ENCODE results near the gene GNRHR.
A peak's percentile ranks its signal among the peaks of the same experiment; 100 is the strongest.
"Not testable (repeated sequence)": the region's sequence is repeated elsewhere in the genome, so short reads cannot be mapped to it uniquely, and the experiment has no call there.

Gene GNRHR

DNA sequence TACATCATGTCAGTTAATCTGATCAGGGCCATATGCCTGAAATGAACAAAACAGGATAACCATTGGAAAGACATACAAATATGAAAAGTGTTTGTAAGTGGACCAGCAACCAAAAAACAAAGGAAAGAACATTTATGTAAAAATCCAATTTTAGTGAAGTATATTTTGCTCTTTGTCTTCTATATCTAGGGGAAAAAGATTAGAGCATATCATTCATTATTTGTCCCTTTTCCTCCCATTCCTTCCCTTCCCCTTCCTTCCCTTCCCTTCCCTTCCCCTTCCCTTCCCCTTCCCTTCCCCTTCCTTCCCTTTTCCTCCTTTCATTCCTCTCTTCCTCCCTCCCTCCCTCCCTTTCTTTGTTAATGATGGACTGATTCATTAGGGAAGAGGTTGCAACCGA is 1.8 kb upstream of the GNRHR start:
- no peak for FAIRE-seq
- no peak for DNase-seq (ENCODE audit: insufficient read length)
- TF ChIP-seq POLR2AphosphoS5 (IDR thresholded peaks at IDR 0.05; ENCODE audit: low read depth, low read length) (no peak), POLR2A (IDR thresholded peaks at IDR 0.05; ENCODE audit: low read depth, low read length) (no peak), TAF1 (IDR thresholded peaks at IDR 0.05; ENCODE audit: borderline replicate concordance, low read depth, low read length) (no peak)

DNA sequence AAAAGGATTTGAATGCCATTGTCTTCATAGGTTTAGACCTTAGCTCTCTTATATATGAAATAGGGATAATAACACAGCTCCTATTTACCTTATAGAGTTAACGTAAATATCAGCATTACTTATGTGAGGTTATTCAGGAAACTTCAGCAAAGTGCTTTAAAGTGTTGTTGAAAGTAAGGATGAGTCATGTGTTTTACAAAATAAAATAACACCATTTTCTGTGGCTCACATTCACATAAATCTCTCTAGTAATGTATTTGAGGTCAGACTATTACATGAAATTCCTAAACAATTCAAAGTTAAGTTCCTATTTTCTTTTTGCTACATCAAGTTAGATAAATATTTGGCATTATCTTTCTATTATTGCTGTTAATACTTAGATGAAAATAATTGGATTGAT is 2.9 kb downstream of the GNRHR start:
- DNase-seq (ENCODE audit: insufficient read length) = no peak
- TF ChIP-seq POLR2AphosphoS5 (IDR thresholded peaks at IDR 0.05; ENCODE audit: low read depth, low read length) = no peak
- TF ChIP-seq TAF1 (IDR thresholded peaks at IDR 0.05; ENCODE audit: borderline replicate concordance, low read depth, low read length) = no peak
- FAIRE-seq = no peak

- FAIRE-seq = no peak
- TF ChIP-seq POLR2A (IDR thresholded peaks at IDR 0.05; ENCODE audit: low read depth, low read length) = no peak
- no peak for TF ChIP-seq POLR2AphosphoS5 (IDR thresholded peaks at IDR 0.05; ENCODE audit: low read depth, low read length)
- TF ChIP-seq TAF1 (IDR thresholded peaks at IDR 0.05; ENCODE audit: borderline replicate concordance, low read depth, low read length) = no peak
- no peak for DNase-seq (ENCODE audit: insufficient read length)
These were observed 3.5 kb downstream of the GNRHR start for GRCh38 chr4:67750691-67751090.

- TF ChIP-seq TAF1 (IDR thresholded peaks at IDR 0.05; ENCODE audit: borderline replicate concordance, low read depth, low read length) (no peak), POLR2A (IDR thresholded peaks at IDR 0.05; ENCODE audit: low read depth, low read length) (no peak), POLR2AphosphoS5 (IDR thresholded peaks at IDR 0.05; ENCODE audit: low read depth, low read length) (no peak)
- no peak for FAIRE-seq
- DNase-seq (ENCODE audit: insufficient read length) = no peak
These were observed 4.9 kb downstream of the GNRHR start for GRCh38 chr4:67749286-67749685.

- no peak for TF ChIP-seq TAF1 (IDR thresholded peaks at IDR 0.05; ENCODE audit: borderline replicate concordance, low read depth, low read length)
- no peak for TF ChIP-seq POLR2A (IDR thresholded peaks at IDR 0.05; ENCODE audit: low read depth, low read length)
- no peak for TF ChIP-seq POLR2AphosphoS5 (IDR thresholded peaks at IDR 0.05; ENCODE audit: low read depth, low read length)
- FAIRE-seq (peak; percentile 84), DNase-seq (ENCODE audit: insufficient read length) (no peak)
These were observed 7.2 kb downstream of the GNRHR start for GRCh38 chr4:67746797-67747495.

- TF ChIP-seq TAF1 (IDR thresholded peaks at IDR 0.05; ENCODE audit: borderline replicate concordance, low read depth, low read length) = no peak
- TF ChIP-seq POLR2AphosphoS5 (IDR thresholded peaks at IDR 0.05; ENCODE audit: low read depth, low read length) = no peak
- TF ChIP-seq POLR2A (IDR thresholded peaks at IDR 0.05; ENCODE audit: low read depth, low read length) = no peak
- no peak for FAIRE-seq
- no peak for DNase-seq (ENCODE audit: insufficient read length)
These were observed 9.5 kb downstream of the GNRHR start for GRCh38 chr4:67744561-67745283.

DNA sequence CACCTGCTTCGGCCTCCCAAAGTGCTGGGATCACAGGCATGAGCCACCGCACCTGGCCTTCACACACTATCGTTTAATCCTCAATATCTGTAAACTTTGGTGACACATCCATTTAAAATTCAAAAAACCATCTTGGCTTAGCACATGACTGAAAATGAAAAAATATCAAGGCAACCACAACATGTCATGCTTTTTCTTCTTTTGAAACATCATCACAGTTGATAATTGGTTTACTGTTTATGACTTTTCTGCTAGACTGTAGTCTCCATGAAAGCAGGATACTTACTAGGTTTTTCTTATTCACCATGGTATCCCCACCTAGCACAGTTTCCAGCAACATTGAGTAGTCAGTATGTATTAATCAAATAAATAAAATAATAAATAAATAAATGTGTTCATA is 11.0 kb downstream of the GNRHR start:
- TF ChIP-seq POLR2A (IDR thresholded peaks at IDR 0.05; ENCODE audit: low read depth, low read length) (no peak), POLR2AphosphoS5 (IDR thresholded peaks at IDR 0.05; ENCODE audit: low read depth, low read length) (no peak), TAF1 (IDR thresholded peaks at IDR 0.05; ENCODE audit: borderline replicate concordance, low read depth, low read length) (no peak)
- FAIRE-seq (no peak), DNase-seq (ENCODE audit: insufficient read length) (no peak)

GRCh38 chr4:67736262-67736661 is 17.9 kb downstream of the GNRHR start:
- no peak for FAIRE-seq
- no peak for TF ChIP-seq POLR2A (IDR thresholded peaks at IDR 0.05; ENCODE audit: low read depth, low read length)
- no peak for TF ChIP-seq POLR2AphosphoS5 (IDR thresholded peaks at IDR 0.05; ENCODE audit: low read depth, low read length)
- TF ChIP-seq TAF1 (IDR thresholded peaks at IDR 0.05; ENCODE audit: borderline replicate concordance, low read depth, low read length) = no peak
- no peak for DNase-seq (ENCODE audit: insufficient read length)

GRCh38 chr4:67735325-67735724 is 18.9 kb downstream of the GNRHR start:
- DNase-seq (ENCODE audit: insufficient read length) (no peak), FAIRE-seq (no peak)
- TF ChIP-seq TAF1 (IDR thresholded peaks at IDR 0.05; ENCODE audit: borderline replicate concordance, low read depth, low read length) (no peak), POLR2A (IDR thresholded peaks at IDR 0.05; ENCODE audit: low read depth, low read length) (no peak), POLR2AphosphoS5 (IDR thresholded peaks at IDR 0.05; ENCODE audit: low read depth, low read length) (no peak)

DNA sequence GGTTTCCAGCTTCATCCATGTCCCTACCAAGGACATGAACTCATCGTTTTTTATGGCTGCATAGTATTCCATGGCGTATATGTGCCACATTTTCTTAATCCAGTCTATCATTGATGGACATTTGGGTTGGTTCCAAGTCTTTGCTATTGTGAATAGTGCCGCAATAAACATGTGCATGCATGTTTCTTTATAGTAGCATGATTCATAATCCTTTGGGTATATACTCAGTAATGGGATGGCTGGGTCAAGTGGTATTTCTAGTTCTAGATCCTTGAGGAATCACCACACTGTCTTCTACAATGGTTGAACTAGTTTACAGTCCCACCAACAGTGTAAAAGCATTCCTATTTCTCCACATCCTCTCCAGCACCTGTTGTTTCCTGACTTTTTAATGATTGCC is 23.7 kb downstream of the GNRHR start:
- DNase-seq (ENCODE audit: insufficient read length); FAIRE-seq: not testable (repeated sequence)

DNA sequence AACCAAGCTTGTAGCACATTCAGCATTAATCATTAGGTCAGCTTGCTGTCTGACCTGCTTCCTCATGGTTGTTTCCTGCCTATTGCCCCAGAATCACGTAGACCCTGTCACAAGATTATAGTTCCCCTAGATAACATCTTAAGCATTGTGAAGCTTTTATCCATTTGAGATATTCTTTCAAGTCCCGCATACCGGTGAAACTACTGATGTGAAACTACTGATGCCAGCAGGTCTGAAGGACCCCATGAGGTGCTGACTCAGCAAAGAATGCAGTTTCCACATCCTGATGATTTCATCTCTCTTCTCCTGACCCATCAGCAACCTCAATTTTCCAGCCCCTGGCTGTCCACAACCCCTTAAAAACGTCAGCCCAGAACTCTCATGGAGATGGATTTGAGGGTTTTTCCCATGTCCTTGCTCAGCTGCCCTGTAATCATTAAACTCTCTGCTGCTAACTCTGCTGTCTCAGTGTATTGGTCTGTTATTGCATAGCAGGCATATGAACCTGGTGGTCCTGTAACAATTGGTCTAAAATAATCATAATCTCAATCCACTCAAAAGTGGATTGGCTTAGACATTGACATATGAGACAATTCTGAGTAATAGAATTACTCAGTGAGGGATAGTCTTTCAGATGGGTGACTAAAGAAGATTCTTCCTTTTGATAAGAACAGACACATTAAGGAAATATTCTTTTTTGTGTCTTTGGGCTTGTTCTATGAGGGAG is 26.9 kb downstream of the GNRHR start:
- DNase-seq (ENCODE audit: insufficient read length) (no peak), FAIRE-seq (no peak)
- no peak for TF ChIP-seq POLR2AphosphoS5 (IDR thresholded peaks at IDR 0.05; ENCODE audit: low read depth, low read length)
- TF ChIP-seq TAF1 (IDR thresholded peaks at IDR 0.05; ENCODE audit: borderline replicate concordance, low read depth, low read length) = no peak
- TF ChIP-seq POLR2A (IDR thresholded peaks at IDR 0.05; ENCODE audit: low read depth, low read length) = no peak

- FAIRE-seq = no peak
- no peak for DNase-seq (ENCODE audit: insufficient read length)
- TF ChIP-seq POLR2AphosphoS5 (IDR thresholded peaks at IDR 0.05; ENCODE audit: low read depth, low read length) (no peak), POLR2A (IDR thresholded peaks at IDR 0.05; ENCODE audit: low read depth, low read length) (no peak), TAF1 (IDR thresholded peaks at IDR 0.05; ENCODE audit: borderline replicate concordance, low read depth, low read length) (no peak)
These were observed 28.2 kb downstream of the GNRHR start for GRCh38 chr4:67725981-67726380.
